CD14-positive monocyte (primary cell): ENCODE results near the gene MLLT3. TPM values are rescaled to one million over a fixed set of nuclear protein-coding genes. Genes with fewer than 3 reads are reported as not detected.

Experiments
- DNase-seq, 3 donors: peaks; one replicate each; pipeline ENCODE4 v3.0.0-alpha.2; 2011 to 2022
- H2AFZ ChIP-seq: 2 replicates; pipeline ENCODE4 v1.6.0; 2012; ENCODE audit warnings: mild to moderate bottlenecking, low read depth, low read length, inconsistent platforms; ENCODE audit not compliant: insufficient read depth, poor library complexity, severe bottlenecking
- H3K27ac ChIP-seq, 2 donors: 1 replicate in 1 of 2; 2 replicates in 1 of 2; pipeline ENCODE4 v1.5.1; 2012 to 2013; ENCODE audit warnings: low read length in 2 of 2, control low read depth in 1 of 2, inconsistent platforms in 1 of 2, low read depth in 1 of 2, mild to moderate bottlenecking in 1 of 2
- H3K27me3 ChIP-seq, 2 donors: one replicate each; pipeline versions ENCODE4 v1.6.0 to v1.6.1; 2011 to 2013; ENCODE audit warnings: low read length in 2 of 2; ENCODE audit not compliant: control insufficient read depth in 2 of 2, insufficient read depth in 2 of 2
- H3K36me3 ChIP-seq, 2 donors: replicated peaks in 1 of 2; 1 replicate in 1 of 2; 2 replicates in 1 of 2; pipeline versions ENCODE4 v1.5.1 to v1.6.1; 2012 to 2013; ENCODE audit warnings: low read length in 2 of 2, control low read depth in 1 of 2, inconsistent platforms in 1 of 2, mild to moderate bottlenecking in 1 of 2; ENCODE audit not compliant: insufficient read depth in 2 of 2, control insufficient read depth in 1 of 2
- H3K4me1 ChIP-seq, 2 donors: 1 replicate in 1 of 2; 2 replicates in 1 of 2; pipeline versions ENCODE4 v1.5.1 to v1.6.1; 2012 to 2013; ENCODE audit warnings: low read length in 2 of 2, control low read depth in 1 of 2, inconsistent platforms in 1 of 2, mild to moderate bottlenecking in 1 of 2, moderate library complexity in 1 of 2; ENCODE audit not compliant: insufficient read depth in 2 of 2, control insufficient read depth in 1 of 2
- H3K4me2 ChIP-seq: replicated peaks from 2 replicates; pipeline ENCODE3; 2012; ENCODE audit warnings: low read length, moderate library complexity, mild to moderate bottlenecking; ENCODE audit not compliant: poor library complexity, severe bottlenecking; ENCODE audit errors: extremely low read depth
- H3K4me3 ChIP-seq, 3 experiments: fragments of 200-600 bp in 1 of 3; sonication (generic) in 1 of 3; replicated peaks in 1 of 3; 1 replicate in 2 of 3; 2 replicates in 1 of 3; pipeline ENCODE4 v1.5.1; 2011 to 2013; ENCODE audit warnings: low read length in 3 of 3, mild to moderate bottlenecking in 3 of 3, control low read depth in 2 of 3, low read depth in 2 of 3, inconsistent platforms in 1 of 3, moderate library complexity in 1 of 3
- H3K79me2 ChIP-seq: 2 replicates; pipeline ENCODE4 v1.6.0; 2012; ENCODE audit warnings: mild to moderate bottlenecking, control low read depth, inconsistent platforms, low read length, moderate library complexity; ENCODE audit not compliant: insufficient read depth
- H3K9ac ChIP-seq: 2 replicates; pipeline ENCODE4 v1.6.0; 2017; ENCODE audit warnings: low read length, mild to moderate bottlenecking; ENCODE audit not compliant: insufficient read depth, poor library complexity, severe bottlenecking
- H3K9me3 ChIP-seq, 2 donors: replicated peaks in 1 of 2; 1 replicate in 1 of 2; 2 replicates in 1 of 2; pipeline versions ENCODE4 v1.5.1 to v1.6.1; 2012 to 2013; ENCODE audit warnings: low read length in 2 of 2, control low read depth in 1 of 2; ENCODE audit not compliant: control insufficient read depth in 1 of 2, insufficient read depth in 1 of 2
- H4K20me1 ChIP-seq: 2 replicates; pipeline ENCODE4 v1.6.0; 2012; ENCODE audit warnings: mild to moderate bottlenecking, low read length, control low read depth, moderate library complexity; ENCODE audit not compliant: insufficient read depth
- H3K27ac Mint-ChIP-seq, 7 donors: one replicate each; pipeline ENCODE4 v1.8.0; 2020; ENCODE audit warnings: mild to moderate bottlenecking in 7 of 7, mixed read lengths in 7 of 7, moderate library complexity in 6 of 7, inconsistent platforms in 2 of 7
- H3K27me3 Mint-ChIP-seq, 3 donors: one replicate each; pipeline ENCODE4 v1.8.0; 2021 to 2022; ENCODE audit warnings: low read depth in 3 of 3, mild to moderate bottlenecking in 3 of 3, mixed read lengths in 3 of 3, moderate library complexity in 3 of 3, inconsistent platforms in 1 of 3
- H3K36me3 Mint-ChIP-seq, 2 donors: one replicate each; pipeline ENCODE4 v1.8.0; 2020; ENCODE audit warnings: mixed read lengths in 2 of 2, inconsistent platforms in 1 of 2, mild to moderate bottlenecking in 1 of 2
- H3K4me1 Mint-ChIP-seq: one replicate; pipeline ENCODE4 v1.8.0; 2020; ENCODE audit warnings: mild to moderate bottlenecking, mixed read lengths
- H3K4me3 Mint-ChIP-seq, 2 donors: one replicate each; pipeline ENCODE4 v1.8.0; 2020; ENCODE audit warnings: mild to moderate bottlenecking in 2 of 2, mixed read lengths in 2 of 2, moderate library complexity in 1 of 2
- H3K9me3 Mint-ChIP-seq, 7 donors: one replicate each; pipeline ENCODE4 v1.8.0; 2020 to 2022; ENCODE audit warnings: mixed read lengths in 7 of 7, mild to moderate bottlenecking in 6 of 7, moderate library complexity in 6 of 7, inconsistent platforms in 2 of 7
- WGBS: methylation state at CpG from one replicate; pipeline ENCODE4 v1.1.5; 2013; ENCODE audit warnings: missing lambda C conversion rate; ENCODE audit not compliant: insufficient coverage; 5-methylcytosine and 5-hydroxymethylcytosine counted together
- intact Hi-C, 2 donors: fragments of 100-400 bp; cut with micrococcal nuclease; formaldehyde crosslinking; loops; one replicate each; pipeline versions ENCODE4 v1.15.0 to v1.15.1; 2023
- polyA plus RNA-seq, 3 donors: library from polyadenylated mRNA; depleted of rRNA in 1 of 3; unstranded in 2 of 3; stranded (reverse) in 1 of 3; fragments of 300-500 nt in 2 of 3; fragments of >200 nt in 1 of 3; fragmentation: Illumina TruSeq in 2 of 3; gene quantifications; 1 replicate in 2 of 3; 2 replicates in 1 of 3; pipeline ENCODE4 v1.2.3, GENCODE V29; 2012 to 2021
- TF ChIP-seq, protein P1 (sequence below): fragments of 200-600 bp; IDR thresholded peaks from one replicate; pipeline ENCODE4 v1.8.0; 2022; ENCODE audit warnings: antibody characterized with exemption, mild to moderate bottlenecking

The MLLT3 gene
- polyA plus RNA-seq, 3 donors: 0.81 to 2.3 (median 1.5) TPM

DNA sequence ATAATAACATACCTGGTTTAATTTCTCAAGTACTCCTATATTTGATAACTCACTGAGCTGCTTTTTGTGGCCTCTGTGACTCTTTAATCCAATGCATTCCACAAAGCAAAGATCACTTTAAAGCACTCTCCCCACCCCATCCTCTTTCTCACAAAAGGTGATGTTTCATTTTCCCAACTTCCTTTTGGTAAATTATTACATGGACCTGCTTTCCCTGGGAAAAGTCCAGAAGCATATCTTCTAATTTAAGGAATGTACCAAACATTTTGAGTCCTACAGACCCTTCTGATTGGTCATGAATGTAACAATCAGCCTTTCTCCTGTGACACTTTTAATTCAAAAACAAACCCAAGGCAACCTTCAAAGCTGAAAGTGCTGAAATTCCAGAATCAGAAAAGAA lies 71.1 kb downstream of the MLLT3 start:
- TF ChIP-seq, protein P1, sequence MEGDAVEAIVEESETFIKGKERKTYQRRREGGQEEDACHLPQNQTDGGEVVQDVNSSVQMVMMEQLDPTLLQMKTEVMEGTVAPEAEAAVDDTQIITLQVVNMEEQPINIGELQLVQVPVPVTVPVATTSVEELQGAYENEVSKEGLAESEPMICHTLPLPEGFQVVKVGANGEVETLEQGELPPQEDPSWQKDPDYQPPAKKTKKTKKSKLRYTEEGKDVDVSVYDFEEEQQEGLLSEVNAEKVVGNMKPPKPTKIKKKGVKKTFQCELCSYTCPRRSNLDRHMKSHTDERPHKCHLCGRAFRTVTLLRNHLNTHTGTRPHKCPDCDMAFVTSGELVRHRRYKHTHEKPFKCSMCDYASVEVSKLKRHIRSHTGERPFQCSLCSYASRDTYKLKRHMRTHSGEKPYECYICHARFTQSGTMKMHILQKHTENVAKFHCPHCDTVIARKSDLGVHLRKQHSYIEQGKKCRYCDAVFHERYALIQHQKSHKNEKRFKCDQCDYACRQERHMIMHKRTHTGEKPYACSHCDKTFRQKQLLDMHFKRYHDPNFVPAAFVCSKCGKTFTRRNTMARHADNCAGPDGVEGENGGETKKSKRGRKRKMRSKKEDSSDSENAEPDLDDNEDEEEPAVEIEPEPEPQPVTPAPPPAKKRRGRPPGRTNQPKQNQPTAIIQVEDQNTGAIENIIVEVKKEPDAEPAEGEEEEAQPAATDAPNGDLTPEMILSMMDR: no peak
- no peaks in the 10 kb centered on the region for H3K79me2 ChIP-seq
- H3K9me3 ChIP-seq: no peaks in the 10 kb centered on the region
- no peaks in the 10 kb centered on the region for H3K27me3 ChIP-seq
- no peak overlapping the region for H2AFZ ChIP-seq
- H3K36me3 Mint-ChIP-seq: no peaks in the 10 kb centered on the region
- H3K4me1 Mint-ChIP-seq: no peaks in the 10 kb centered on the region
- H4K20me1 ChIP-seq: no peaks in the 10 kb centered on the region
- no peaks in the 10 kb centered on the region for H3K36me3 ChIP-seq
- H3K4me3 ChIP-seq: no peak overlapping the region
- H3K9ac ChIP-seq: no peak overlapping the region
- no peaks in the 10 kb centered on the region for H3K4me1 ChIP-seq
- H3K27ac ChIP-seq: no peak overlapping the region
- no peaks in the 10 kb centered on the region for H3K27me3 Mint-ChIP-seq
- no peak overlapping the region for H3K4me2 ChIP-seq
- intact Hi-C loops: no loop called here
- H3K9me3 Mint-ChIP-seq: no peaks in the 10 kb centered on the region
- no peak overlapping the region for H3K27ac Mint-ChIP-seq
- H3K4me3 Mint-ChIP-seq: no peak overlapping the region
- no peak for DNase-seq

DNA sequence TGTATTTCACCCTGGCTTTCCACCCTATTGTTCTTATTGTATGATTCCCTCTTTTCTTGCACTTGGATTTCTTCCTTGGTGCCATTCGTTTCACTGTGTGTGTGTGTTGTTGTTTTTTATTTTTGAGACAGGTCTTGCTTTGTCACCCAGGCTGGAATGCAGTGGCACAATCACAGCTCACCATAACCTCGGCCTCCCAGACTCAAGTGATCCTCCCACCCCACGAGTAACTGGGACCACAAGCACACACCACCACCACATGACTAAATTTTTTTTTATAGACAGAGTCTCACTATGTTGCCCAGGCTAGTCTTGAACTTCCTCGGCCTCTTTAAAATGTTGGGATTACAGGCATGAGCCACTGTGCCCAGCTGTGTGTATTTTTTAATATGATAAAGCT lies 72.0 kb downstream of the MLLT3 start:
- DNase-seq: no peak
- H3K27ac ChIP-seq: no peak overlapping the region
- no CpG with 5 or more reads among the region's 4 CpGs for WGBS
- no peaks in the 10 kb centered on the region for H3K4me1 ChIP-seq
- no peaks in the 10 kb centered on the region for H3K36me3 ChIP-seq
- Mint-ChIP-seq H3K27me3 (no peaks in the 10 kb centered on the region), H3K4me3 (no peak overlapping the region), H3K4me1 (no peaks in the 10 kb centered on the region), H3K36me3 (no peaks in the 10 kb centered on the region), H3K27ac (no peak overlapping the region), H3K9me3 (no peaks in the 10 kb centered on the region)
- no peak overlapping the region for H3K4me2 ChIP-seq
- H3K4me3 ChIP-seq: no peak overlapping the region
- no peaks in the 10 kb centered on the region for H3K27me3 ChIP-seq
- H3K9me3 ChIP-seq: no peaks in the 10 kb centered on the region
- no peaks in the 10 kb centered on the region for H3K79me2 ChIP-seq
- intact Hi-C loops: no loop called here
- no peaks in the 10 kb centered on the region for H4K20me1 ChIP-seq
- H2AFZ ChIP-seq: no peak overlapping the region
- TF ChIP-seq, protein P1: no peak
- no peak overlapping the region for H3K9ac ChIP-seq
